Endothelial cell of umbilical vein (primary cell): Measurements from ENCODE around the gene NKX3-2. TPM values are rescaled to one million over a fixed set of nuclear protein-coding genes. Genes with fewer than 3 reads are reported as not detected.

ENCODE experiments used
- BruUV-seq: library from RNA; stranded (reverse); fragments of 400-500 nt; replicated peaks from 2 replicates; lab custom pipeline; 2021; lab: Mats Ljungman, UMichigan
- CTCF ChIA-PET: fragments of 300-600, 350-600 bp; sonication (Branson Sonifier 250); formaldehyde crosslinking; loops from one replicate; lab custom pipeline; 2021; ENCODE audit warnings: antibody characterized with exemption, inconsistent platforms; lab: Charles Lee
- POLR2A ChIA-PET: fragments of 300-600, 350-600 bp; sonication (Branson Sonifier 250); formaldehyde crosslinking; loops from one replicate; lab custom pipeline; 2021; ENCODE audit warnings: antibody characterized with exemption, inconsistent platforms; lab: Charles Lee
- DNase-seq: peaks from one replicate; pipeline ENCODE4 v3.0.0-alpha.2; 2011; ENCODE audit warnings: low read depth, low spot score
- FAIRE-seq: peaks from 2 replicates; lab custom pipeline; 2011; peaks lifted over from hg19 to GRCh38; lab: Jason Lieb, UNC
- H2AFZ ChIP-seq: 2 replicates; pipeline ENCODE4 v1.6.0; 2012; ENCODE audit warnings: low read depth, low read length, control low read depth, inconsistent platforms
- H3K27ac ChIP-seq: 2 replicates; pipeline ENCODE4 v1.5.1; 2011; ENCODE audit warnings: low read depth, mild to moderate bottlenecking, control low read depth, low read length, moderate library complexity; ENCODE audit not compliant: insufficient read depth
- H3K27me3 ChIP-seq, 2 experiments: 2 replicates each; pipeline versions ENCODE4 v1.6.0 to v1.6.1; 2011; ENCODE audit warnings: low read length in 2 of 2, mixed read lengths in 1 of 2; ENCODE audit not compliant: control insufficient read depth in 2 of 2, insufficient read depth in 2 of 2
- H3K36me3 ChIP-seq, 2 experiments: 2 replicates in 1 of 2; 3 replicates in 1 of 2; pipeline ENCODE4 v1.5.1; 2011; ENCODE audit warnings: low read length in 2 of 2, mild to moderate bottlenecking in 1 of 2, moderate library complexity in 1 of 2; ENCODE audit not compliant: control insufficient read depth in 2 of 2, insufficient read depth in 2 of 2; ENCODE audit errors: extremely low read depth in 1 of 2
- H3K4me1 ChIP-seq: 3 replicates; pipeline ENCODE4 v1.5.1; 2011; ENCODE audit warnings: mild to moderate bottlenecking, low read length; ENCODE audit not compliant: control insufficient read depth, insufficient read depth; ENCODE audit errors: extremely low read depth
- H3K4me2 ChIP-seq: 2 replicates; pipeline ENCODE4 v1.6.1; 2011; ENCODE audit warnings: low read length, control low read depth, mixed read lengths; ENCODE audit not compliant: insufficient read depth
- H3K4me3 ChIP-seq, 3 experiments: fragments of 200-600 bp in 1 of 3; sonication (generic), shearing (Covaris generic) in 1 of 3; replicated peaks in 1 of 3; 2 replicates each; pipeline ENCODE4 v1.5.1; 2011 to 2016; ENCODE audit warnings: control low read depth in 3 of 3, low read length in 3 of 3, mild to moderate bottlenecking in 2 of 3, inconsistent platforms in 1 of 3, low read depth in 1 of 3, moderate library complexity in 1 of 3; ENCODE audit not compliant: insufficient read depth in 1 of 3
- H3K79me2 ChIP-seq: 2 replicates; pipeline ENCODE4 v1.6.0; 2012; ENCODE audit warnings: low read length, inconsistent platforms; ENCODE audit not compliant: control insufficient read depth, insufficient read depth
- H3K9ac ChIP-seq: replicated peaks from 2 replicates; pipeline ENCODE3; 2011; ENCODE audit warnings: low read length, control low read depth; ENCODE audit not compliant: insufficient read depth; ENCODE audit errors: extremely low read depth
- H3K9me1 ChIP-seq: replicated peaks from 3 replicates; pipeline ENCODE4 v1.6.0; 2011; ENCODE audit warnings: mild to moderate bottlenecking, low read length; ENCODE audit not compliant: control insufficient read depth, insufficient read depth; ENCODE audit errors: extremely low read depth
- H3K9me3 ChIP-seq: replicated peaks from 2 replicates; pipeline ENCODE4 v1.5.1; 2012; ENCODE audit warnings: low read length, inconsistent platforms; ENCODE audit not compliant: control insufficient read depth, insufficient read depth
- H4K20me1 ChIP-seq: replicated peaks from 2 replicates; pipeline ENCODE3; 2011; ENCODE audit warnings: mild to moderate bottlenecking, low read length; ENCODE audit not compliant: control insufficient read depth, insufficient read depth; ENCODE audit errors: extremely low read depth
- FOS ChIP-seq: IDR thresholded peaks from 2 replicates; pipeline ENCODE4 v1.6.1; 2011; ENCODE audit warnings: mild to moderate bottlenecking, low read length, moderate library complexity, borderline replicate concordance; ENCODE audit not compliant: insufficient read depth
- GATA2 ChIP-seq: IDR thresholded peaks from 2 replicates; pipeline ENCODE4 v1.7.0; 2011; ENCODE audit warnings: low read depth, mild to moderate bottlenecking, moderate library complexity, mixed read lengths, low read length; ENCODE audit not compliant: insufficient read length, insufficient read depth
- JUN ChIP-seq: IDR thresholded peaks from 2 replicates; pipeline ENCODE4 v1.6.1; 2011; ENCODE audit warnings: borderline replicate concordance, low read depth; ENCODE audit not compliant: insufficient read length, insufficient read depth
- MYC ChIP-seq: IDR thresholded peaks from one replicate; pipeline ENCODE4 v1.6.1; 2011; ENCODE audit warnings: mild to moderate bottlenecking, low read depth, low read length
- POLR2A ChIP-seq: IDR thresholded peaks from 2 replicates; pipeline ENCODE4 v1.6.1; 2012; ENCODE audit warnings: low read depth, mild to moderate bottlenecking, control low read depth, low read length
- POLR2AphosphoS5 ChIP-seq: IDR thresholded peaks from 2 replicates; pipeline ENCODE4 v1.6.1; 2012; ENCODE audit warnings: low read depth, mild to moderate bottlenecking, control low read depth, low read length, moderate library complexity; ENCODE audit not compliant: insufficient read depth
- dilution Hi-C: fragments of 300-500 bp; cut with MboI; formaldehyde crosslinking; loops from one replicate; pipeline ENCODE4 v1.15.0; 2019; ENCODE audit warnings: low sequenced_read_pairs; ENCODE audit not compliant: extremely low pct_ligation_motif_present
- intact Hi-C: fragments of 100-400 bp; cut with micrococcal nuclease; formaldehyde crosslinking; loops from one replicate; pipeline ENCODE4 v1.10.0; 2022
- polyA plus RNA-seq, 4 experiments: library from polyadenylated mRNA; depleted of rRNA in 3 of 4; stranded (reverse) in 3 of 4; unstranded in 1 of 4; fragments of >200 nt; gene quantifications; 2 replicates each; pipeline versions ENCODE4 v1.2.1 to v1.2.3, GENCODE V29; 2011 to 2012; ENCODE audit warnings: missing spikeins in 1 of 4
- total RNA-seq: library from RNA; stranded (reverse); gene quantifications from 2 replicates; pipeline ENCODE4 v1.2.3, GENCODE V29; 2021
- TF ChIP-seq, protein P1 (sequence below): IDR thresholded peaks from 2 replicates; pipeline ENCODE4 v1.6.1; 2011; ENCODE audit not compliant: insufficient read depth, insufficient read length

Gene NKX3-2
- total and polyA plus RNA-seq, 2 donors (not counting 3 experiments of a cell fraction or from before 2014, with no cell fraction given) = not detected

DNA sequence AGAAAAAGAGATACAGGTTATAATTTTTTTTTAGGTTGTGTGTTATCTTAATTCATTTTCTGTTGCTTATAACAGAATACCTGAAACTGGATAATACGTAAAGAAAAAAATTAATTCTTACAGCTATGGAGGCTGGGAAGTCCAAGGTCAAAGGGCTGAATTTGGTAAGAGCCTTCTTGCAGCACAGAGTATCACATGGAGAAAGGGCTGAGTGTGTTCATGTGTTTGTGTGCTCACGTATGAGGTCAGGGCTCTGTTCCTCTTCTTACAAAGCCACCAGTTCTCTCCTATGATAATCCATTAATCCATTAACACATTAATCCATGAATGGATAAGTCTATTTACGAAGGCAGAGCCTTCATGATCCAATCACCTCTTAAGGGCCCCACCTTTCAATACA, 51.6 kb downstream of the NKX3-2 start:
- DNase-seq (no peak), FAIRE-seq (no peak)
- Histone ChIP-seq H3K36me3 (no peaks in the 10 kb centered on the region), H2AFZ (no peak overlapping the region), H3K9me1 (no peaks in the 10 kb centered on the region), H4K20me1 (no peaks in the 10 kb centered on the region), H3K79me2 (no peaks in the 10 kb centered on the region), H3K27ac (no peak overlapping the region), H3K4me1 (no peaks in the 10 kb centered on the region), H3K4me3 (no peak overlapping the region), H3K4me2 (no peak overlapping the region), H3K27me3 (peaks cover 14 to 26% of the 10 kb centered on the region in 2 experiments), H3K9ac (no peak overlapping the region), H3K9me3 (no peaks in the 10 kb centered on the region)
- CTCF ChIA-PET = no interaction called here
- TF ChIP-seq FOS (no peak), JUN (no peak), POLR2AphosphoS5 (no peak), MYC (no peak), POLR2A (no peak), GATA2 (no peak)
- TF ChIP-seq, protein P1, sequence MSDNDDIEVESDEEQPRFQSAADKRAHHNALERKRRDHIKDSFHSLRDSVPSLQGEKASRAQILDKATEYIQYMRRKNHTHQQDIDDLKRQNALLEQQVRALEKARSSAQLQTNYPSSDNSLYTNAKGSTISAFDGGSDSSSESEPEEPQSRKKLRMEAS = no peak
- dilution Hi-C loops = no loop called here
- intact Hi-C loops = no loop called here
- POLR2A ChIA-PET = no interaction called here
- BruUV-seq = no TSS peak

Other genes with a start within 250 kb of the NKX3-2 start
- gene RAB28, start 60.2 kb downstream of the NKX3-2 start, total RNA-seq = 13.2 and 15.5 TPM in 2 replicates
- gene RAB28, start 60.2 kb downstream of the NKX3-2 start, polyA plus RNA-seq = 10.9 and 13.0 TPM in 2 replicates
- 27.5 and 31.2 TPM in 2 replicates for gene BOD1L1, start 83.2 kb upstream of the NKX3-2 start, total RNA-seq
- gene BOD1L1, start 83.2 kb upstream of the NKX3-2 start, polyA plus RNA-seq = 3.7 and 5.2 TPM in 2 replicates